Activated CD4-positive, alpha-beta T cell treated with anti-CD3 and anti-CD28 coated beads for 36 hours (primary cell): Measurements from ENCODE around the gene B9D2. TPM values are rescaled to one million over a fixed set of nuclear protein-coding genes. Genes with fewer than 3 reads are reported as not detected.
"Not testable (repeated sequence)": the region's sequence is repeated elsewhere in the genome, so short reads cannot be mapped to it uniquely, and the experiment has no call there.

Experiments
- ATAC-seq: fragments of 200-7000 bp; cut with Tn5 transposase; one replicate; pipeline ENCODE4 v1.10.0; 2021; ENCODE audit warnings: mild to moderate bottlenecking, moderate library complexity
- CTCF ChIA-PET: fragments of 350-600 bp; sonication (Branson Sonifier 250); formaldehyde crosslinking; loops from one replicate; lab custom pipeline; 2021; ENCODE audit warnings: antibody characterized with exemption; lab: Charles Lee
- POLR2A ChIA-PET: fragments of 350-600 bp; sonication (Branson Sonifier 250); formaldehyde crosslinking; loops from one replicate; lab custom pipeline; 2021; ENCODE audit warnings: antibody characterized with exemption, inconsistent platforms; lab: Charles Lee
- DNase-seq: peaks from one replicate; pipeline ENCODE4 v3.0.0-alpha.2; 2020
- H3K27ac Mint-ChIP-seq: one replicate; pipeline ENCODE4 v1.8.0; 2021; ENCODE audit warnings: mixed read lengths
- H3K27me3 Mint-ChIP-seq: one replicate; pipeline ENCODE4 v1.8.0; 2021; ENCODE audit warnings: mixed read lengths
- H3K36me3 Mint-ChIP-seq: one replicate; pipeline ENCODE4 v1.8.0; 2021; ENCODE audit warnings: low read depth, mixed read lengths
- H3K4me1 Mint-ChIP-seq: one replicate; pipeline ENCODE4 v1.8.0; 2021; ENCODE audit warnings: mixed read lengths
- H3K4me3 Mint-ChIP-seq: one replicate; pipeline ENCODE4 v1.8.0; 2021; ENCODE audit warnings: mild to moderate bottlenecking, moderate library complexity, mixed read lengths
- H3K9me3 Mint-ChIP-seq: one replicate; pipeline ENCODE4 v1.8.0; 2021; ENCODE audit warnings: low read depth, mixed read lengths
- intact Hi-C, 2 experiments: fragments of 100-400 bp; cut with DNase I in 1 of 2; cut with micrococcal nuclease in 1 of 2; formaldehyde crosslinking; loops; one replicate each; pipeline versions ENCODE4 v1.14.2 to v1.15.1; 2022 to 2024; cut with DNase I, micrococcal nuclease
- total RNA-seq, 2 experiments: library from RNA; stranded (reverse); gene quantifications; one replicate each; pipeline ENCODE4 v1.2.3, GENCODE V29; 2021

Gene B9D2
- total RNA-seq, 2 experiments from 2014 or later = 4.0 to 5.2 TPM

- H3K4me3 Mint-ChIP-seq = peak overlapping the region; percentile 41
- H3K4me1 Mint-ChIP-seq = peaks cover 55% of the 10 kb centered on the region
- no peak for ATAC-seq
- H3K27ac Mint-ChIP-seq = peak overlapping the region; percentile 98
- H3K36me3 Mint-ChIP-seq = peaks cover 14% of the 10 kb centered on the region
- POLR2A ChIA-PET = interaction anchor here (0.6 kb wide), 1 partner anchor 58 kb away, joined by 3 read pairs; no protein-coding TSS in a partner anchor
- CTCF ChIA-PET = interaction anchor here (0.6 to 2.9 kb wide), 3 partner anchors 9 to 303 kb away, joined by 3 to 24 read pairs (median 4); partner anchors contain the start of gene B9D2
- H3K27me3 Mint-ChIP-seq = no peaks in the 10 kb centered on the region
- DNase-seq = no peak
- no peaks in the 10 kb centered on the region for H3K9me3 Mint-ChIP-seq
- intact Hi-C loops = loop anchor here in 1 of 2 experiments (2.0 kb wide), 1 partner anchor 604 kb away; the partner anchor contains the start of genes ACTMAP and SNRPA
These were observed 8.9 kb downstream of the B9D2 start for GRCh38 chr19:41355035-41355434.

GRCh38 chr19:41354343-41354953, 9.5 kb downstream of the B9D2 start:
- Mint-ChIP-seq H3K4me3 (peak overlapping the region; percentile 96), H3K4me1 (peaks cover 57% of the 10 kb centered on the region), H3K9me3 (no peaks in the 10 kb centered on the region), H3K27me3 (no peaks in the 10 kb centered on the region), H3K27ac (peak overlapping the region; percentile 83), H3K36me3 (peaks cover 20% of the 10 kb centered on the region)
- POLR2A ChIA-PET = no interaction called here
- intact Hi-C loops = loop anchor here (1.0 to 5.0 kb wide), 6 partner anchors 9 to 737 kb away; partner anchors contain the start of genes ACTMAP (in 1 of the 2), ARHGEF1 (in 1 of the 2), RPS19 (in 1 of the 2) and SNRPA (in 1 of the 2)
- CTCF ChIA-PET = interaction anchor here (1.2 to 2.9 kb wide), 2 partner anchors 10 to 214 kb away, joined by 4 to 24 read pairs; partner anchors contain the start of gene B9D2
- DNase-seq = no peak
- ATAC-seq = no peak

GRCh38 chr19:41353466-41354342, 10.2 kb downstream of the B9D2 start, which contains the start of gene TGFB1:
TSS of gene TGFB1 (minus strand) at chr19:41353922. CDS start at chr19:41353044, 878 bp downstream.
- H3K9me3 Mint-ChIP-seq = no peaks in the 10 kb centered on the region
- ATAC-seq = peak; percentile 45
- POLR2A ChIA-PET = interaction anchor here (2.0 to 3.0 kb wide), 3 partner anchors 10 to 91 kb away, joined by 16 to 20 read pairs (median 17); partner anchors contain the start of genes B9D2 and HNRNPUL1

GRCh38 chr19:41352609-41353465, 11.1 kb downstream of the B9D2 start:
- POLR2A ChIA-PET = interaction anchor here (0.6 to 3.0 kb wide), 6 partner anchors 11 to 600 kb away, joined by 3 to 20 read pairs (median 10); partner anchors contain the start of genes B9D2, DMAC2 and HNRNPUL1
- Mint-ChIP-seq H3K36me3 (peaks cover 32% of the 10 kb centered on the region), H3K4me1 (peaks cover 54% of the 10 kb centered on the region), H3K9me3 (no peaks in the 10 kb centered on the region), H3K4me3 (peak overlapping the region; percentile 96), H3K27me3 (no peaks in the 10 kb centered on the region), H3K27ac (peak overlapping the region; percentile 97)
- intact Hi-C loops = loop anchor here (1.0 to 5.0 kb wide), 7 partner anchors 89 to 736 kb away; partner anchors contain the start of genes ARHGEF1 (in 1 of the 2), HNRNPUL1 (in 1 of the 2) and RPS19 (in 1 of the 2)
- CTCF ChIA-PET = interaction anchor here (0.6 to 3.3 kb wide), 8 partner anchors 11 to 206 kb away, joined by 3 to 19 read pairs (median 4); partner anchors contain the start of genes B9D2, CCDC97 and DMAC2
- DNase-seq (peak; percentile 86), ATAC-seq (peak; percentile 17)

More at GRCh38 chr19:41353466-41354342, 10.2 kb downstream of the B9D2 start, which contains the start of gene TGFB1:
- peaks cover 27% of the 10 kb centered on the region for H3K36me3 Mint-ChIP-seq
- CTCF ChIA-PET = interaction anchor here (0.6 to 2.9 kb wide), 4 partner anchors 10 to 86 kb away, joined by 3 to 24 read pairs (median 11); partner anchors contain the start of genes B9D2 and DMAC2
- peaks cover 58% of the 10 kb centered on the region for H3K4me1 Mint-ChIP-seq
- H3K4me3 Mint-ChIP-seq = peak within 1 kb of the TSS; percentile 96
- peak within 1 kb of the TSS; percentile 97 for H3K27ac Mint-ChIP-seq
- peak; percentile 96 for DNase-seq
- intact Hi-C loops = loop anchor here (1.0 to 5.0 kb wide), 9 partner anchors 10 to 736 kb away; partner anchors contain the start of genes ACTMAP (in 1 of the 2), ARHGEF1 (in 1 of the 2), HNRNPUL1 (in 1 of the 2) and RPS19 (in 1 of the 2)
- H3K27me3 Mint-ChIP-seq = no peaks in the 10 kb centered on the region

- Mint-ChIP-seq H3K4me1 (peaks cover 48% of the 10 kb centered on the region), H3K9me3 (no peaks in the 10 kb centered on the region), H3K27me3 (no peaks in the 10 kb centered on the region), H3K27ac (peak overlapping the region; percentile 94), H3K4me3 (peak overlapping the region; percentile 96), H3K36me3 (peaks cover 35% of the 10 kb centered on the region)
- ATAC-seq = no peak
- CTCF ChIA-PET = interaction anchor here (0.6 to 3.3 kb wide), 9 partner anchors 11 to 249 kb away, joined by 3 to 19 read pairs (median 5); partner anchors contain the start of genes B9D2, CCDC97, DMAC2 and HNRNPUL1
- DNase-seq = no peak
- intact Hi-C loops = loop anchor here (2.0 to 5.0 kb wide), 6 partner anchors 147 to 735 kb away; partner anchors contain the start of genes ARHGEF1 (in 1 of the 2) and RPS19 (in 1 of the 2)
- POLR2A ChIA-PET = interaction anchor here (0.6 to 3.0 kb wide), 6 partner anchors 12 to 599 kb away, joined by 3 to 20 read pairs (median 10); partner anchors contain the start of genes B9D2, DMAC2 and HNRNPUL1
These were observed 11.7 kb downstream of the B9D2 start for GRCh38 chr19:41352279-41352608.

GRCh38 chr19:41351339-41352245, 12.4 kb downstream of the B9D2 start:
- H3K4me1 Mint-ChIP-seq = peaks cover 42% of the 10 kb centered on the region
- DNase-seq = peak; percentile 87
- H3K27ac Mint-ChIP-seq = peak overlapping the region; percentile 94
- H3K9me3 Mint-ChIP-seq = no peaks in the 10 kb centered on the region
- H3K27me3 Mint-ChIP-seq = no peaks in the 10 kb centered on the region
- peak; percentile 55 for ATAC-seq
- ChIA-PET POLR2A (interaction anchor here (0.6 to 3.0 kb wide), 8 partner anchors 12 to 599 kb away, joined by 3 to 20 read pairs (median 6); partner anchors contain the start of genes B9D2, DMAC2 and HNRNPUL1), CTCF (interaction anchor here (0.5 to 3.3 kb wide), 13 partner anchors 8 to 250 kb away, joined by 3 to 19 read pairs (median 4); partner anchors contain the start of genes B9D2, CCDC97, DMAC2 and HNRNPUL1)
- intact Hi-C loops = loop anchor here (1.0 to 5.0 kb wide), 15 partner anchors 13 to 734 kb away; partner anchors contain the start of genes B9D2 (in 2 of the 2), CCDC97 (in 2 of the 2), ARHGEF1 (in 1 of the 2) and BCKDHA (in 1 of the 2)
- H3K36me3 Mint-ChIP-seq = peaks cover 35% of the 10 kb centered on the region
- H3K4me3 Mint-ChIP-seq = peak overlapping the region; percentile 96

- ChIA-PET POLR2A (interaction anchor here (0.6 to 3.0 kb wide), 4 partner anchors 13 to 201 kb away, joined by 3 to 20 read pairs (median 12); partner anchors contain the start of genes B9D2 and HNRNPUL1), CTCF (interaction anchor here (0.5 to 3.3 kb wide), 8 partner anchors 9 to 223 kb away, joined by 3 to 19 read pairs (median 5); partner anchors contain the start of genes B9D2, CCDC97, DMAC2 and HNRNPUL1)
- DNase-seq (no peak), ATAC-seq (peak; percentile 5)
- intact Hi-C loops = loop anchor here (1.0 to 5.0 kb wide), 13 partner anchors 13 to 734 kb away; partner anchors contain the start of genes B9D2 (in 2 of the 2), CCDC97 (in 2 of the 2), ARHGEF1 (in 1 of the 2) and BCKDHA (in 1 of the 2)
- Mint-ChIP-seq H3K4me1 (peaks cover 37% of the 10 kb centered on the region), H3K36me3 (peaks cover 38% of the 10 kb centered on the region), H3K27me3 (no peaks in the 10 kb centered on the region), H3K9me3 (no peaks in the 10 kb centered on the region), H3K4me3 (peak overlapping the region; percentile 96), H3K27ac (peak overlapping the region; percentile 85)
These were observed 13.1 kb downstream of the B9D2 start for GRCh38 chr19:41350735-41351338.

GRCh38 chr19:41346916-41347315, 17.0 kb downstream of the B9D2 start:
- H3K27me3 Mint-ChIP-seq, H3K9me3 Mint-ChIP-seq, DNase-seq, CTCF ChIA-PET, H3K4me3 Mint-ChIP-seq, ATAC-seq, POLR2A ChIA-PET, intact Hi-C loops, H3K27ac Mint-ChIP-seq: not testable (repeated sequence)
- Mint-ChIP-seq H3K36me3 (peaks cover 59% of the 10 kb centered on the region), H3K4me1 (peaks cover 43% of the 10 kb centered on the region)
